ENCODE data around the gene TMEM205.
"Not testable (repeated sequence)": the region's sequence is repeated elsewhere in the genome, so short reads cannot be mapped to it uniquely, and the experiment has no call there.

The TMEM205 gene

GRCh38 chr19:11370744-11371143 is 24.7 kb upstream of the TMEM205 start:
- no peak for DNase-seq

- DNase-seq = no peak
Observed at GRCh38 chr19:11367528-11367927, 21.5 kb upstream of the TMEM205 start.

DNA sequence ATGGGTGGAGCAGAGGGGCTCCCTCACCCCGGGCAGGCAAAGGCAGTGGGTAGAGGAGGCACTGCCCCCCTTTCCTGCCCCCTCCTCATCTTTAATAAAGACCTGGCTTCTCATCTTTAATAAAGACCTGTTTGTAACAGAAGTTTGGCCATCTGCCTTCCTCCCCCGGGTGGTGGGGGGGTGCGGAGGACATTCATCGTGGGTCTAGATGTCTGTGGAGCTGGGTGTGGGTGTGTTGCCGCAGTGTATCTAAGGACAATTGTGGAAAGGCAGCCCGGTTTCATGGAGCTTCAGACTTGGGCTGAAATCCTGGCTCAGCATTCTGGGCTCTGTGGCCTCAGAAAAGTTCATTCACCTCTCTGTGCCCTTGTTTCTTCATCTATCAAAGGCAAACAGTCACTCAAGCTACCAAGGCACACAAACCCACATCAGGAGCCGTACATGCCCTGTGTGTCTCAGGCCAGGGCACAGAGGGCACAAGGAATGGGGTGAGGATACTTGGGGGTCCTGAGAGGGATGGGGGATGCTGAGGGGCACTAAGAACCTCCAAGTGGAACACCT is 19.6 kb upstream of the TMEM205 start:
- DNase-seq = no peak

DNA sequence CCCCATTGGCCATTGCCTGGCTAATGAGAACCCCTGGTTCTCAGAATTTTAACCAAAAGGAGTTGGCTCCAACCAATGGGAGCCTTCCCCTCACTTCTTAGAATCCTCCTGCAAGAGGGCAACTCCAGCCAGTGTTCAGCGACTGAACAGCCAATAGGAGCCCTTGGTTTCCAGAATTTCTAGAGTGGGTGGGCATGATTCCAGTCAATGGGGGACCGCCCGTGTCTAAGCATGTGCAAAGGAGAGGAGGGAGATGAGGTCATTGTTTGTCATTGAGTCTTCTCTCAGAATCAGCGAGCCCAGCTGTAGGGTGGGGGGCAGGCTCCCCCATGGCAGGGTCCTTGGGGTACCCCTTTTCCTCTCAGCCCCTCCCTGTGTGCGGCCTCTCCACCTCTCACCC is 18.9 kb upstream of the TMEM205 start:
- no peak for DNase-seq

- DNase-seq = no peak
Observed at GRCh38 chr19:11364296-11364904, 18.3 kb upstream of the TMEM205 start.

DNA sequence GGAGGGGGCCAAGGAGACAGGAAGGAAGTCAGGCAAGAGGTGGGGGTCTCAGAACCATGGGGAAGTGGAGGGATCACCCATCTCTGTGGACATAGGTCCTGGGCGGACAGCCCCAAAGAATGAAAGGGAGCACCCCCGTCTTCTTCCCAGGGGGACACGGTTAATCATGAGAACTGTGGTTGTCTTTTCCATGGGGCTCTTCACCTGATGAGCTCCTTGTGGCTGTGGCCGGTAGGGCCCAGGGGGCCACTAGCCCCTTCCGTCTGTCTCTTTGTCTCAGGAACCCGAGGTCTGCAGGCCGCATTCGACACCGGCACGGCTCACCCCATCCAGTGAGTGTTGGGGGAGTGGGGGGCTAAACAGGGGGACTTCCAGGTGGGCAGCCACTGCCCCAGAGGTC is 17.8 kb upstream of the TMEM205 start:
- DNase-seq = no peak

GRCh38 chr19:11361771-11362731 is 16.0 kb upstream of the TMEM205 start:
- no peak for DNase-seq

- no peak for DNase-seq
Observed at GRCh38 chr19:11361037-11361770, 15.1 kb upstream of the TMEM205 start.

DNA sequence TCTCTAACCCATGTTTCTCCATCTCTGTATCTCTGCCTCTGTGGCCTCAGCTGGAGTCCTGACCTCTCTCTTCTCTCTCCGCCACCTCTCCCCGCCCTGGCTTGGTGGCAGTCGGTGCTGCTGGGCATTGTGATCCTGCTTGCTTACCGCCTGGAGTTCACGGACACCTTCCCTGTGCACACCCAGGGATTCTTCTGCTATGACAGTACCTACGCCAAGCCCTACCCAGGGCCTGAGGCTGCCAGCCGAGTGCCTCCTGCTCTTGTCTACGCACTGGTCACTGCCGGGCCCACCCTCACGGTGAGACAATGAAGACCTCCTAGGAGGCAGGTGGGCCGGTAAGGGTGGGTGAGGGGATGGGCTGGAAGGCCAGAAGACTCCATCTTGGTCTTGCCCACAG is 13.4 kb upstream of the TMEM205 start:
- no peak for DNase-seq

GRCh38 chr19:11356676-11357550 is 10.8 kb upstream of the TMEM205 start:
- no peak for DNase-seq

GRCh38 chr19:11356074-11356397 is 10.0 kb upstream of the TMEM205 start:
- no peak for DNase-seq

GRCh38 chr19:11355160-11356073 is 9.3 kb upstream of the TMEM205 start, which contains the start of gene PLPPR2:
Gene PLPPR2, plus strand, starts transcription at chr19:11355432. Its CDS starts 2,242 bp downstream, at chr19:11357674.
- peak; percentile 80 to 83 for DNase-seq

DNA sequence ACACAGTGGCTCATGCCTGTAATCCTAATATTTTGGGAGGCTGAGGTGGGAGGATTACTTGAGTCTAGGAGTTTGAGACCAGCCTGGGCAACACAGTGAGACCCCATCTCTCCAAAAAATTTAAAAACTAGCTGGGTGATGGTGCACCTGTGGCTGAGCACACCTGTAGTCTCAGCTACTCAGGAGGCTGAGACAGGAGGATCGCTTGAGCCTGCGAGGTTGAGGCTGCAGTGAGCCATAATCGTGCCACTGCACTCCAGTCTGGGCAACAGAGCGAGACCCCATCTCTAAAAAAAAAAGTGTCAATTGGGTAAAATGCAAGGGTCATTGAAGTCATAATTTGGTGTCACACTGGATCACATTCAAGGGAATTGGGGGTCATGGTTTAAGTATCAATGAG is 8.0 kb upstream of the TMEM205 start:
- not testable (repeated sequence) for DNase-seq

- no peak for DNase-seq
Observed at GRCh38 chr19:11349171-11349570, 3.1 kb upstream of the TMEM205 start.

GRCh38 chr19:11347546-11348039 is 1.5 kb upstream of the TMEM205 start:
- DNase-seq = no peak

DNA sequence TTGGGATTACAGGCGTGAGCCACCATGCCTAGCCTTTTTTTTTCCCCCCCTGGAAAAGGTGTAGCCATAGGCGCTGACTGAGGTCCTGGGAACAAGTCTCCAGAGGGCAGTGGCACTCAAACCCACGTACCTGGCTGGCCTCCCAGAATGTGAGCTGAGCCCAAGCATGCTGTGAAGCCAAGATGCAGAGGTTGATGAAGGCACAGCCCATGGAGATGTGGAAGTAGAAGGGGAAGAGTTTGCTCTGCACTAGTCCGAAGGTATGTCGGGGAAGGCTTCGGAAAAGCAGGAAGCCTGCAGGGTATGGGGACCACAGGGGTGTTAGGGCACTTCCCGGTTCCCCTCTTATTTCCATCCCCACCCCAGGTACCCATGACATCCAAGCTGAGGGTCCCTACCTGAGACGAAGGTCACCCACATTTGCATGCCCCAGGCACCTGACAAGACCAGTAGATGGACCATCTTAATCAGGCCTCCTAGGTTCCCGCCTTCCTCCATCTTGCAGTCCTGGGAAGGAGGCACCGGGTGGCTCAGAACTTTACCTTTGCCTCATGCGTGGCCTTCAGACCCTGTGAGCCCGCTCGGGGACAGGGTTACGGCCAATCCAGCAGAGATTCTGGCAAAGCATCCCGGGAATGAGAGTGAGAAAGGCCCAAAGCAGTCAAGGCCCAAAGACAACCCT is 805 bp downstream of the TMEM205 start:
- DNase-seq = no peak

- DNase-seq = no peak
Observed at GRCh38 chr19:11342429-11342828, 3.6 kb downstream of the TMEM205 start.

GRCh38 chr19:11340099-11340467 is 6.0 kb downstream of the TMEM205 start:
- DNase-seq = not testable (repeated sequence)

GRCh38 chr19:11339254-11340098 is 6.6 kb downstream of the TMEM205 start, which contains the start of gene RAB3D:
Gene RAB3D, minus strand, starts transcription at chr19:11339657. Its CDS starts 2,258 bp downstream, at chr19:11337399.
- peak; percentile 81 to 82 for DNase-seq
